Panc1 (cell line): Measurements from ENCODE around the gene SLC9A7. TPM values are rescaled to one million over a fixed set of nuclear protein-coding genes. Genes with fewer than 3 reads are reported as not detected.

Source experiments
- ATAC-seq: fragments of 200-7000 bp; cut with Tn5 transposase; 2 replicates; pipeline ENCODE4 v1.9.1; 2020; ENCODE audit warnings: mild to moderate bottlenecking, moderate library complexity
- Bru-seq: library from RNA; stranded (reverse); fragments of 400-500 nt; gene quantifications from one replicate; lab custom pipeline; 2021; lab: Mats Ljungman, UMichigan
- BruChase-seq, 2 experiments: library from RNA; stranded (reverse); fragments of 400-500 nt; gene quantifications; one replicate each; lab custom pipeline; 2021; lab: Mats Ljungman, UMichigan
- BruUV-seq: library from RNA; stranded (reverse); fragments of 400-500 nt; replicated peaks from 2 replicates; lab custom pipeline; 2021; lab: Mats Ljungman, UMichigan
- CTCF ChIA-PET: fragments of 300-600 bp; sonication (Branson Sonifier 250); formaldehyde crosslinking; loops from one replicate; lab custom pipeline; 2022; ENCODE audit warnings: antibody characterized with exemption; lab: Charles Lee
- POLR2A ChIA-PET: fragments of 300-600 bp; sonication (Branson Sonifier 250); formaldehyde crosslinking; loops from one replicate; lab custom pipeline; 2022; ENCODE audit warnings: antibody characterized with exemption; lab: Charles Lee
- DNase-seq: peaks from one replicate; pipeline ENCODE4 v3.0.0-alpha.2; 2010; ENCODE audit warnings: low read depth, low spot score
- H3K27ac ChIP-seq: 2 replicates; pipeline ENCODE4 v1.5.1; 2011; ENCODE audit warnings: mild to moderate bottlenecking, low read length, inconsistent platforms
- H3K27me3 ChIP-seq: fragments of 200-500 bp; sonication (Bioruptor generic); 2 replicates; pipeline ENCODE4 v1.6.0; 2014; ENCODE audit warnings: low read length, inconsistent platforms; ENCODE audit not compliant: control insufficient read depth, insufficient read depth
- H3K36me3 ChIP-seq: fragments of 200-500 bp; sonication (Bioruptor generic); 2 replicates; pipeline ENCODE4 v1.5.1; 2014; ENCODE audit warnings: inconsistent platforms, mild to moderate bottlenecking, low read length, moderate library complexity; ENCODE audit not compliant: control insufficient read depth, insufficient read depth
- H3K4me1 ChIP-seq: 2 replicates; pipeline ENCODE4 v1.5.1; 2011; ENCODE audit warnings: inconsistent platforms, mild to moderate bottlenecking, low read length, moderate library complexity; ENCODE audit not compliant: control insufficient read depth, insufficient read depth
- H3K4me3 ChIP-seq, 2 experiments: 2 replicates each; pipeline ENCODE4 v1.5.1; 2011 to 2012; ENCODE audit warnings: low read depth in 2 of 2, low read length in 2 of 2, mild to moderate bottlenecking in 2 of 2, inconsistent platforms in 1 of 2, moderate library complexity in 1 of 2
- H3K9me3 ChIP-seq: fragments of 200-500 bp; sonication (Bioruptor generic); 2 replicates; pipeline ENCODE4 v1.5.1; 2014; ENCODE audit warnings: low read depth, mild to moderate bottlenecking, inconsistent platforms, low read length, moderate library complexity; ENCODE audit not compliant: control insufficient read depth, insufficient read depth
- CTCF ChIP-seq: fragments of 450-650 bp; IDR thresholded peaks from 2 replicates; pipeline ENCODE4 v1.5.1; 2017; ENCODE audit warnings: mild to moderate bottlenecking
- POLR2AphosphoS5 ChIP-seq: IDR thresholded peaks from 2 replicates; pipeline ENCODE4 v1.6.1; 2012; ENCODE audit warnings: mild to moderate bottlenecking, low read depth, low read length, moderate library complexity
- REST ChIP-seq, 2 experiments: IDR thresholded peaks; 2 replicates each; pipeline ENCODE4 v1.6.1; 2011 to 2012; ENCODE audit warnings: low read depth in 2 of 2, control low read depth in 1 of 2, low read length in 1 of 2, mild to moderate bottlenecking in 1 of 2, moderate library complexity in 1 of 2; ENCODE audit not compliant: insufficient read depth in 1 of 2
- SIN3A ChIP-seq: IDR thresholded peaks from 2 replicates; pipeline ENCODE4 v1.6.1; 2012; ENCODE audit warnings: low read depth, mild to moderate bottlenecking, low read length, moderate library complexity, borderline replicate concordance; ENCODE audit not compliant: insufficient read depth
- TCF7L2 ChIP-seq: IDR thresholded peaks from 2 replicates; pipeline ENCODE4 v1.6.1; 2011; ENCODE audit warnings: mild to moderate bottlenecking, low read depth, low read length, inconsistent platforms
- in situ Hi-C: cut with HindIII; loops from 2 replicates; pipeline ENCODE4 v1.10.0; 2016; ENCODE audit warnings: low sequenced_read_pairs, low pct_unique_long_range_greater_than_20kb
- intact Hi-C: fragments of 100-400 bp; cut with micrococcal nuclease; formaldehyde crosslinking; loops from one replicate; pipeline ENCODE4 v1.10.0; 2022; ENCODE audit not compliant: unreplicated experiment
- long read RNA-seq: library from polyadenylated mRNA; unstranded; transcript quantifications from one replicate; pipeline ENCODE4 v2.0.0, GENCODE V29; 2021; ENCODE audit not compliant: unreplicated experiment
- polyA plus RNA-seq: library from polyadenylated mRNA; unstranded; fragments of >200 nt; gene quantifications from one replicate; pipeline ENCODE4 v1.2.1, GENCODE V29; 2012; ENCODE audit warnings: missing spikeins; ENCODE audit not compliant: insufficient read length
- total RNA-seq: library from RNA; stranded (reverse); gene quantifications from one replicate; pipeline ENCODE4 v1.2.1, GENCODE V29; 2021; ENCODE audit not compliant: unreplicated experiment

Gene SLC9A7
- total RNA-seq: 80.4 TPM
- polyA plus RNA-seq: 29.3 TPM
- Bru-seq, nascent RNA: percentile 87 among the genes with signal in this experiment
- BruChase-seq, experiment 1, labeled RNA remaining after a 2-hour chase: percentile 78 among the genes with signal in this experiment
- BruChase-seq, experiment 2, labeled RNA remaining after a 6-hour chase: percentile 84 among the genes with signal in this experiment
- long read RNA-seq, full-length matches to known transcripts: 16 of 89 reads
- long read RNA-seq, partial matches to known transcripts: 9 of 89 reads
- long read RNA-seq, other reads (novel, unspliced or antisense): 64 of 89 reads

GRCh38 chrX:46758956-46759644 is at the start of gene SLC9A7:
SLC9A7 (minus strand) TSS chrX:46759118; CDS start chrX:46759029, 89 bp downstream.
- POLR2A ChIA-PET: no interaction called here

GRCh38 chrX:46805270-46805669 is 46.4 kb upstream of the SLC9A7 start:
- Histone ChIP-seq H3K36me3 (no peaks in the 10 kb centered on the region), H3K4me1 (no peaks in the 10 kb centered on the region), H3K27me3 (no peaks in the 10 kb centered on the region), H3K9me3 (no peaks in the 10 kb centered on the region), H3K4me3 (no peak overlapping the region), H3K27ac (no peak overlapping the region)
- ChIA-PET CTCF (no interaction called here), POLR2A (no interaction called here)
- ATAC-seq (no peak), DNase-seq (no peak)
- BruUV-seq: no TSS peak
- in situ Hi-C loops (no loop called here), intact Hi-C loops (no loop called here)
- TF ChIP-seq REST (IDR thresholded peaks at IDR 0.05; ENCODE audit: insufficient read depth in 1 of 2, low read depth in 2 of 2, low read length in 1 of 2) (no peak), TCF7L2 (no peak), POLR2AphosphoS5 (no peak), SIN3A (no peak), CTCF (no peak)

More at GRCh38 chrX:46758956-46759644, at the start of gene SLC9A7:
- Histone ChIP-seq H3K36me3 (no peaks in the 10 kb centered on the region), H3K4me3 (peak within 1 kb of the TSS; percentile 65 to 90), H3K27me3 (no peaks in the 10 kb centered on the region), H3K4me1 (peaks cover 15% of the 10 kb centered on the region), H3K9me3 (peaks cover 3% of the 10 kb centered on the region; the same call in 1 of the 2 replicates), H3K27ac (peak within 1 kb of the TSS; percentile 83)
- ATAC-seq (peak; percentile 93), DNase-seq (peak; percentile 43)
- in situ Hi-C loops: no loop called here
- TF ChIP-seq SIN3A (no peak), CTCF (peak; percentile 93), TCF7L2 (peak; percentile 60)
- intact Hi-C loops: loop anchor here (1.0 kb wide), 1 partner anchor 37 kb away; no protein-coding TSS in a partner anchor
- BruUV-seq: no TSS peak
- CTCF ChIA-PET: interaction anchor here (0.6 to 2.2 kb wide), 4 partner anchors 33 to 42 kb away, joined by 3 to 5 read pairs (median 4); no protein-coding TSS in a partner anchor
